GM12891 (cell line): ENCODE results near the gene JOSD2.

Source experiments
- POLR2A ChIP-seq: IDR thresholded peaks from 2 replicates; pipeline ENCODE4 v1.6.1; 2011; ENCODE audit warnings: low read depth, low read length, control low read depth
- POLR2AphosphoS5 ChIP-seq: IDR thresholded peaks from 2 replicates; pipeline ENCODE4 v1.6.1; 2011; ENCODE audit warnings: low read depth, low read length, control low read depth
- POU2F2 ChIP-seq: IDR thresholded peaks from 2 replicates; pipeline ENCODE4 v1.6.1; 2011; ENCODE audit warnings: low read depth, mild to moderate bottlenecking, control low read depth, low read length, moderate library complexity
- SPI1 ChIP-seq: IDR thresholded peaks from 2 replicates; pipeline ENCODE4 v1.6.1; 2011; ENCODE audit warnings: low read depth, low read length, control low read depth

DNA sequence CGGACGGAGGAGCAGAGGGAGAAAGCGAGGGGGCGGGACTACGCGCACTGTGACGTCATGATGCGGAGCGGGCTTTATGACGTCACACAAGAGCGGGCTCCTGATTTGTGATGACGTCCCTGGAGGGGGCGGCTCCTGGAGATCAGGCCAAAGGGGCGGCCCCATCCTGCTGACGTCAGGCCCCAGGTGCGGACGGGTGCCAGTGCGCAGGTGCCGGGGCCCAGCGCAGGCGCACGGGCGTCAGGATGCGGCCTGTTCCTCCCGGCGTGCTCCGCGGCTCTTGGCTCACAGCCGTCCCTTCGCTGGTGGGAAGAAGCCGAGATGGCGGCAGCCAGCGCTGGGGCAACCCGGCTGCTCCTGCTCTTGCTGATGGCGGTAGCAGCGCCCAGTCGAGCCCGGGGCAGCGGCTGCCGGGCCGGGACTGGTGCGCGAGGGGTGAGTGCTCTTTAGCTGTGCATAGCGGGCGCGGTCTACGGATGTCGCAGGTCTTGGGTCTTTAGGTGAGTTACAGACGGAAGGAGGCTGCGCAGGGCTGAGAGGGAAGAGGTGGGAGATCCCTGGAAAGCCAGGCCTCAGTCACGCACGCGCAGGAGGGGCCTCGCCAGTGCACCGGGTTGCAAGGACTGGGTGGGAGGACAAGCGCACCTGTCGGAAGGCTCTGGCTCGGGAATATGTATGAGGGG, 34.6 kb downstream of the JOSD2 start, which contains the start of the genes EMC10 and GARIN5A:
- TF ChIP-seq POLR2AphosphoS5 (peak; percentile 98), POLR2A (peak; percentile 97), SPI1 (0 out of 2 replicates have a peak, but pooled peaks have one; percentile 20), POU2F2 (peak; percentile 81)
